Fibroblast of pulmonary artery (primary cell): ENCODE results near the gene LYPLA2.
A peak's percentile ranks its signal among the peaks of the same experiment; 100 is the strongest.
"Not testable (repeated sequence)": the region's sequence is repeated elsewhere in the genome, so short reads cannot be mapped to it uniquely, and the experiment has no call there.

ENCODE experiments used
- DNase-seq: peaks from one replicate; pipeline ENCODE4 v3.0.0-alpha.2; 2010; ENCODE audit warnings: low read depth
- H3K4me3 ChIP-seq: replicated peaks from 2 replicates; pipeline ENCODE4 v1.5.1; 2011; ENCODE audit warnings: low read depth, mild to moderate bottlenecking, control low read depth, low read length, moderate library complexity
- TF ChIP-seq, protein P1 (sequence below): IDR thresholded peaks from 2 replicates; pipeline ENCODE4 v1.5.1; 2011; ENCODE audit warnings: mild to moderate bottlenecking, control low read depth, low read length, inconsistent platforms; ENCODE audit errors: missing control alignments

LYPLA2 gene

DNA sequence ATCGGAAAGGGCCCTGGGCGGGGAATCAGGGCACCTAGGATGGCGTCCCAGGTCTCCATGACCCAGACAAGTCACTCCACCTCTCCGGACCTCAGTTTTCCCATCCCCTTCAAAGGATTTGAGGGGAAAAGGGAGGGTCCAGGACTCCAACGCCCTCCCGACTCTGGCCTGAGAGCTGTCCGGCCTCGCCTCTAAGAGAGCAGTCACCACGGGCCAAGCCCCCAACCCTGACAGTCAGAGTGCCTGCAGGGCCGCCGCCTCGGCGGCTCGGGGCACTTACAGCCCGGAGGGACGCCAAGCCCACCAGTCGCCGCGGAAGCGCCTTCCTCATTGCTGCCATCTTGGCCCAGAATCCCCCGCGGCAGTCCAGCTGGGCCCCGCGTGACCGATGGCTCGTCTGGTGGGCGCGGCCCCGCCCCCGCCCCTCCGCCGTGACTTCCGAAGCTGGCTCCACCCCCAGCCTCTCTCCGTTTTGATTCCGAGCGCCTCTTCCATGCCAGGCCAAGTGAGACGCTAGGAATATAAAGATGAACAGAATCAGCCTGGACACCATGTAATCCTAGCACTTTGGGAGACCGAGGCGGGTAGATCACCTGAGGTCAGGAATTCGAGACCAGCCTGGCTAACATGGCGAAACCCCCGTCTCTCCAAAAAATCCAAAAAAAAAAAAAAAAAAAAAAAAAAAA, 34.3 kb downstream of the LYPLA2 start, which contains the start of gene HMGCL:
Gene HMGCL, minus strand, starts transcription at position 354 of the 686 bp plus-strand sequence. Its CDS starts 14 bp downstream, at position 340.
- TF ChIP-seq, protein P1, sequence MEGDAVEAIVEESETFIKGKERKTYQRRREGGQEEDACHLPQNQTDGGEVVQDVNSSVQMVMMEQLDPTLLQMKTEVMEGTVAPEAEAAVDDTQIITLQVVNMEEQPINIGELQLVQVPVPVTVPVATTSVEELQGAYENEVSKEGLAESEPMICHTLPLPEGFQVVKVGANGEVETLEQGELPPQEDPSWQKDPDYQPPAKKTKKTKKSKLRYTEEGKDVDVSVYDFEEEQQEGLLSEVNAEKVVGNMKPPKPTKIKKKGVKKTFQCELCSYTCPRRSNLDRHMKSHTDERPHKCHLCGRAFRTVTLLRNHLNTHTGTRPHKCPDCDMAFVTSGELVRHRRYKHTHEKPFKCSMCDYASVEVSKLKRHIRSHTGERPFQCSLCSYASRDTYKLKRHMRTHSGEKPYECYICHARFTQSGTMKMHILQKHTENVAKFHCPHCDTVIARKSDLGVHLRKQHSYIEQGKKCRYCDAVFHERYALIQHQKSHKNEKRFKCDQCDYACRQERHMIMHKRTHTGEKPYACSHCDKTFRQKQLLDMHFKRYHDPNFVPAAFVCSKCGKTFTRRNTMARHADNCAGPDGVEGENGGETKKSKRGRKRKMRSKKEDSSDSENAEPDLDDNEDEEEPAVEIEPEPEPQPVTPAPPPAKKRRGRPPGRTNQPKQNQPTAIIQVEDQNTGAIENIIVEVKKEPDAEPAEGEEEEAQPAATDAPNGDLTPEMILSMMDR = no peak
- DNase-seq = peak; percentile 90
- peak within 1 kb of the TSS; percentile 85 for H3K4me3 ChIP-seq

DNA sequence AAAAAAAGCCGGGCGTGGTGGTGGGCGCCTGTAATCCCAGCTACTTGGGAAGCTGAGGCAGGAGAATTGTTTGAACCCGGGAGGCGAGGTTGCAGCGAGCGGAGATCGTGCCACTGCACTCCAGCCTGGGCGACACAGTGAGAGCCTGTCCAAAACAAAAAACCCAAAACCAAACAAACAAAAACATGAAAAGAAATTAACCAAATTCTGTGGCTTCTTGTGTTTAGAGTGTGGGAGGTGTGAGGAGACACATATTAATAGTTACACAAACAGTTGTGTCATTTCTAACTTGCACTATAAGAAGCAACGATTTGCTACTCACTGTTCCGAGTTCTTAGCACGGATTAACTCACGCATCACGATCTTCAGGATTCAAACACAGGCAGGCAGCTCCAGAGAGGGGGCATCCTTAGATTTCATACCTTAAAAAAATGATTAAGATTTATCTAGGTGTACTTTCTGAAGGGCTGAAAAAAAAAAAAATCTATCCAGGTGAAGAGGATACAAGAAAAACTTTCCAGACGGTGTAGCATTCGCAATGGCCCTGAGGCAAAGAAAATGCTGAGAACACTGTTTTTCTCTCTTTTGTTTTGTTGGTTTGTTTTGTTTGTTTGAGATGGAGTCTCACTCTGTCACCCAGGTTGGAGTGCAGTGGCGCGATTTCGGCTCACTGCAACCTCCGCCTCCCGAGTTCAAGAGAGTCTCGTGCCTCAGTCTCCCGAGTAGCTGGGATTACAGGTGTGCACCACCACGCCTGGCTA, 35.0 kb downstream of the LYPLA2 start:
- H3K4me3 ChIP-seq = peak overlapping the region; percentile 85
- TF ChIP-seq, protein P1 = no peak
- DNase-seq = no peak

DNA sequence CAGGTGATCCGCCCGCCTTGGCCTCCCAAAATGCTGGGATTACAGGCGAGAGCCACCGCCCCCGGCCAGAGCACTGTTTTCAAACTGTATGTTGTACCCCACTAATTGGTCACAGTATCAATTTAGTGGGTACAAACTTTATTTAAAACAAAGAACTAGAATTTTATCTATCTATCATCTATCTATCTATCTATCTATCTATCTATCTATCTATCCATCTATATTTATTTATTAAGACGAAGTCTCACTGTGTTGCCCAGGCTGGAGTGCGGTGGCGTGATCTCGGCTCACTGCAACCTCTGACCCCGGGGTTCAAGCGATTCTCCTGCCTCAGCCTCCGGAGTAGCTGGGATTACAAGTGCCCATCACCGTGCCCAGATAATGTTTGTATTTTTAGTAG, 35.6 kb downstream of the LYPLA2 start:
- not testable (repeated sequence) for DNase-seq, H3K4me3 ChIP-seq

DNA sequence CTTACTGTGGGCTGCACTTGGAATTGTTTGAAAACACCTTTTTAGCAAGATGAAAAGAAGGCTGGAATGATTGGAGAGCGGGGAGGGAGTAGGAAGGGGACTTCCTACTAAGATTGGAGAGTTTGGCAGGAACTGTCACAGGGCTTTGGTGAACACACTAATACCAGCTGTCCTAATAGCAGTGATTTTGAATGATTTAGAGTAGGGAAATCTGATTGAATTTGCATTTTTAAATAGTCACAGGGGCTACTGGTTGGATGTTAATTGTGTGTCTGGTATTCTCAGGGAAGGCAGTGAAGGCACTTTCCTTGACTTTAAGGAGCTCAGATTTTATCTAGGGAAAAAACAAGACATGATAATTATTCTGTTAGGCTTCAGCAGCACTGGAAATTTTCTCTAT, 36.8 kb downstream of the LYPLA2 start:
- TF ChIP-seq, protein P1 = no peak
- DNase-seq = no peak
- no peak overlapping the region for H3K4me3 ChIP-seq

DNA sequence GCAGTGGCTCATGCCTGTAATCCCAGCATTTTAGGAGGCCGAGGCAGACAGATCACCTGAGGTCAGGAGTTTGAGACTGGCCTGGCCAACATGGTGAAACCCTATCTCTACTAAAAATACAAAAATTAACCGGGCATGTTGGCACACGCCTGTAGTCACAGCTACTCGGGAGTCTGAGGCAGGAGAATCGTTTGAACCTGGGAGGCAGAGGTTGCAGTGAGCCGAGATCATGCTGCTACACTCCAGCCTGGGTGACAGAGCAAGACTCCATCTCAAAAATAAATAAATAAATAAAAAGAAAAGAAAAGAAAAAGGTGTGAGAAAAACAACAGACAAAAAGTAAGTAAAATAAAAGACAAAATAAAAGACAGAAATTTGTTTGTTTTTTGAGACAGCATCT, 43.2 kb downstream of the LYPLA2 start:
- not testable (repeated sequence) for DNase-seq

DNA sequence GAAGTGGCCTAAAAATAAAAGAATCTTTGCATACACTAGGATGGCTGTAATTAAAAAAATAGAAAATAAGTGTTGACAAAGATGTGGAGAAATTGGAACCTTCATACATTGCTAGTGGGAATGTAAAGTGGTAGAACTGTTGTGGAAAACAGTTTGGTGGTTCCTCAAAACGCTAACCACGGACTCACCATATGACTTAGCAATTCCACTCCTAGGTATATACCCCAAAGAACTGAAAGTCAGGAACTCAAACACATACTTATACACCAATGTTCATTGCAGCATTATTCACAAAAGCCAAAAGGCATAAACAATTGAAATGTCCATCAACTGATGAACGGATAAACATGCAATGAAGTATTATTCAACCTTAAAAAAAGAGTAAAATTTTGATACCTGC, 45.1 kb downstream of the LYPLA2 start:
- H3K4me3 ChIP-seq = no peak overlapping the region
- TF ChIP-seq, protein P1 = no peak
- no peak for DNase-seq

More for the DNA sequence above, 43.2 kb downstream of the LYPLA2 start:
- H3K4me3 ChIP-seq = not testable (repeated sequence)

DNA sequence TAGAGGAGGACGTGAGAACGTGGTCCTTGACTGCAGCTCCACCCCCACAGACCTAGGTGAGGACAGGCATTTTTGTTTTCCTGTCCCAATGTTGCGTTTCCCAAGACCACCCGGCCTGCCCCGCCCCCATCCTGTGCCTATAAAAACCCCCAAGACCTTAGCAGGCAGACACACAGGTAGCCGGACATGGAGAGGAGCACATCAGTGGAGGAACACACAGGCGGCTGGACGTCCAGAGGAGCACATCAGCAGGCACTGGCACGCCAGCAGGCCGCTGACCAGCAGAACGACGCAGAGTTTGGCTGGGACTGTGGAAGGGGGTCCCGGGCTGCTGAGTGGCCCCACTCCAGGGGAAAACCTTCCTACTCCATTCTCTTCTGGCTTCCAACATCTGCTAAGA, 47.0 kb downstream of the LYPLA2 start:
- TF ChIP-seq, protein P1 = no peak
- H3K4me3 ChIP-seq = no peak overlapping the region
- DNase-seq = no peak

DNA sequence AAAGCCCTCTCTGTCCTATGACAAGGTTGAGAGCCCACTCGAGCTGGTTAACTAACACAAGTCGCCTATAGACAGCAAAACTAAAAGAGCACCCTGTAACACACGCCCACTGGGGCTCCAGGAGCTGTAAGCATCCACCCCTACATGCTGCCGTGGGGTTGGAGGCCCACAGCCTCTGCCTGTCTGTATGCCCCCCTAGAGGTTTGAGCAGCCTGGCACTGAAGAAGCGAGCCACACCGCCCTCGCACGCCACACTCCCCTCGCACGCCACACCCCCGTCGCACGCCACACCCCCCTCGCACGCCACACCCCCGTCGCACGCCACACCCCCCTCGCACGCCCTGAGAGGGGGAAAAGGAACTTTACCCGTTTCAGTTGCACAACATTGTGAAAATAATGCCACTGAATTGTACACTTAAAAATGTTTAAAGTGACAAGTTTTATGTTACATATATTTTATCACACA, 47.5 kb downstream of the LYPLA2 start:
- peak; percentile 52 for DNase-seq
- H3K4me3 ChIP-seq = peak overlapping the region; percentile 38
- TF ChIP-seq, protein P1 = no peak
